GM19452 (cell line): ENCODE results near the gene PLEKHA1.

ENCODE experiments used
- ATAC-seq: cut with Tn5 transposase; IDR thresholded peaks from one replicate; pipeline ENCODE4 v1.9.1; 2021; ENCODE audit not compliant: unreplicated experiment

Gene PLEKHA1

GRCh38 chr10:122375679-122376160, 1.2 kb downstream of the PLEKHA1 start:
- ATAC-seq: no peak

GRCh38 chr10:122376364-122376961, 2.0 kb downstream of the PLEKHA1 start:
- ATAC-seq: no peak

DNA sequence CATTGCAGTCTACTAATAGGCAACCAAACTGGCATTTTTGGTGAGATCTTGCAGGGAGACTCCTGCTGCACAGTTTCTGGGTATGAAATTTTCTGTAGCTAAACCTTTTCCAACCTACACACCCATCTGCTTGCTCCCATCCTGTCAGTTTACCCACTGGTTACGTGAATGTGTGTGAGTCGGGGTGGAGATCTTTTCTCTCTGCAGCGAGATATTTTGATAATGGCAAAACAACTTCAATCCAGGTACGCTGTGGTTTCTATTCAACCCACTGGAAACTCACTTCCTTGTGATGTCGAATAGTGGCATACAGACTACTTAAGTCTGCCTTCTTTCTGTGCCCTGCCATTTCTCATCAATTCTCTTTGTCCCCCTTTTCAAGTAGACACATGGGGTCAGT, 4.5 kb downstream of the PLEKHA1 start:
- ATAC-seq: no peak

DNA sequence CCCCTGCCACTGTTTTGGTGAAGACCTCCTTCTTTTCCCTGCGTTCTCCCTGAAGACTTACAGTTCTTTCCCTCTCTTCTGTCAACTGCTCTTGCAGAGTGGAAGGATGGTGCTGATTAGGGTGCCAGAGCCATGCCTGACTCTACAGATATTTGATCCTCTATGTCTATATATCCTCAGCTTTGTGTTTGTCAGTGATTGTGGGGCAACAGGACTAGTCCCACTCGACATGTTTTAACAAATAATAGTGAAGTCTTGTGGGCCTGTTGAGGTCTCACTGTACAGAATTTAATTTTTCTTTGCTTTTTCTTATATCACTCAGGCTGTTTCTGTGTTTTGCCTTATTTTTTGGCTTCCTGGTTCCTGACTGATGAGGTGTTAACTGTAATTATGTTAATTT, 5.0 kb downstream of the PLEKHA1 start:
- ATAC-seq: no peak

DNA sequence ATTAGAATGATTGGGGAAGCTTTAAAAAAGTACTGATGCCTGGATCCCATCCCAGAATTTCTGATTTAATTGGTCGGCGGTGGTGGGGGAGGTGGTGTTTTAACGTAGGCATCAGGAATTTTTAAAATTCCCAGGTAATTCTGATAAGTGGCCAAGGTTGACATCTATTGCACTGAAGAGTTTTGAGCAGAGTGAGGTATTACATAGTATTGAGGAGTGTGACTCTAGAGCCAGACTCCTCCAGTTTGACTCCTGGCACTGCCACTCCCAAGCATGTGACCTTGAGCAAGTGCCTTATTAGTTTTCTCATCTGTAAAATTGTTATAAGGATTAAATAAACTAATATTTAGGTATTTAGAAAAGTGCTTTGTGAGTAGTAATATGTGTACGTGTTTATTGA, 6.2 kb downstream of the PLEKHA1 start:
- ATAC-seq: no peak

DNA sequence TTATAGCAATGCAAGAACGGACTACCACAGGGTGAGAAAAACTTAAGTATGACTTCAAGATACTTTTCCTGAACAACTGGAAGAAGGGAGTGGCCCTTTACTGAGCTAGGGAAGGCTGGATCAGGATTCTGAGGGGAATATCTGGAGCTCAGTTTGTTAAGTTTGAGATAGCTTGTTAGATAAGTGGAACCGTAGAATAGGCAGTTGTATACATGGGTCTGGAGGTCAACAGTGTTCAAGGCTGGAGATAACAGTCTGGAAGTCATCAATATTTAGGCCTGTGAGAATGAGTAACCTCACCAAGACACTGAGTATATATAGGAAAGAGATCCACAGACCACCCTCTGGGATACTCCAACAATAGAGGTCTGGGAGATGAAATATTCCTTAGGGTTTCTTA, 7.2 kb downstream of the PLEKHA1 start:
- no peak for ATAC-seq

- no peak for ATAC-seq
Observed at GRCh38 chr10:122386514-122386913, 12.0 kb downstream of the PLEKHA1 start.

- no peak for ATAC-seq
Observed at GRCh38 chr10:122387572-122387971, 13.1 kb downstream of the PLEKHA1 start.

DNA sequence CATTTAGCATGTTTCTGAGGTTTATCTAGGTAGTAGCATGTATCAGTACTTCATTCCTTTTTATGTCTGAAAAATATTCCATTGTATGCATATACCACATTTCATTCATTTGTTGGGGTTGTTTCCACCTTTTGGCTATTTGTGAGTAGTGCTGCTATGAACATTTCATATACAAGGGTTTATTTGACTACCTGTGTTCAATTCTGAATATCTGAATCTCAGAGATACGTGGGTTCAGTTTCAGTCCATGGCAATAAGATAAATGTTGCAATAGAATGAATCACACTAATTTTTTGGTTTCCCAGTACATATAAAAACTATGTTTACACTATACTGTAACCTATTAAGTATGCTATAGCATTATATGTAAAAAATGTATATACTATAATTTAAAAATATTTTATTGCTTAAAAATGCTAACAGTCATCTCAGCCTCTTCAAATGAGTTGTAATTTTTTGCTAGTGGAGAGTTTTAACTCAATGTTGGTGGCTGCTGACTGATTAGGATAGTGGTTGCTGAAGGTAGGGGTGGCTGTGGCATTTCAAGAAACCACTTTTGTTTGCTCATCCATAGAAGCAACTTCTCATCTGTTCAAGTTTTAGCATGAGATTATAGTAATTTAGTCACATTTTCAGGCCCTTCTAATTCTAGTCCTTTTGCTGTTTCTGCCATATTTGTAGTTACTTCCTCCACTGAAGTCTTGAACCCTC, 13.9 kb downstream of the PLEKHA1 start:
- no peak for ATAC-seq

DNA sequence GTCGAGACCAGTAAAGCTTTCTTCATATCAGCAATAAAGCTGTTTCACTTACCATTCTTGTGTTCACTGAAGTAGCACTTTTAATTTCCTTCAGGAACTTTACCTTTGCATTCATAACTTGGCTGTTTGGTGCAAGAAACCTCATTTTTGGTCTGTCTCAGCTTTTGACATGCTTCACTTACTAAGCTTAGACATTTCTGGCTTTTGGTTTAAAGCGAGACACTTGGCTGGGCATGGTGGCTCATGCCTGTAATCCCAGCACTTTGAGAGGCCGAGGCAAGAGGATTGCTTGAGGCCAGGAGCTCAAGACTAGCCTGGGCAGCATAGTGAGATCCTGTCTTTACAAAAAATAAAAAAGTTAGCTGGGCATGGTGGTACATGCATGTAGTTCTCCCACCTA, 15.8 kb downstream of the PLEKHA1 start:
- no peak for ATAC-seq

DNA sequence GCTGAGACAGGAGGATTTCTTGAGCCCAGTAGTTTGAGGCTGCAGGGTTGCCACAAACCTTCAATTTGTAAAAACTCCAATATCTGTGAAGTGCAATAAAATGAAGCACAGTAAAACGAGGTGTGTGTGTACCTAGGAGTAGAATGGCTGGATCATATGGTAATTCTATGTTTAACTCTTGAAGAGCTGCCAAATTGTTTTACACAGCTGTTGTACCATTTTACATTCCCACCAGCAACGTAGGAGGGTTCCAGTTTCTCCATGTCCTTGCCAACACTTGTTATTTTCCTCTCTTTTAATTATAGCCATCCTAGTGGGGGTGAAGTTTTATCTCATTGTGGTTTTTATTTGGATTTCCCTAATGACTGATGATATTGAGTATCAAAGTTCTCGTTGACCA, 16.2 kb downstream of the PLEKHA1 start:
- ATAC-seq: no peak

GRCh38 chr10:122391875-122392274, 17.4 kb downstream of the PLEKHA1 start:
- ATAC-seq: no peak

DNA sequence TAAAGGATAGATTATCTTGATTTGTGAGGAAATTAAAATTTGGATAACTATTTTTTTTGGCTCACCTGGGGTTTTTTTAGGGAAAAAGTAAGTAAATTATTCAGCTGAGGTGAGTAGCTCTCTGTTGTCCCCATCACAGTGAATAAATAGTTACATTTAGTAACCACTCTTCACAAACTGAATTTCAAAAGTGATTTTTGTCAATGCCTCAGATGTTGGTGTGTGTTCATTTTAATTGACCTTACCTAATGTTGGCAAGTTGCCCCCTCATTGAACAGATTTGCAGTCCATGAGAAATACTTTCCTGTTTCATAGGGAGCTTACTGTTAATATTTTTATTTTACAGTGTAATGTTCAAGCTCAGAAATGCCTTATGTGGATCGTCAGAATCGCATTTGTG, 18.3 kb downstream of the PLEKHA1 start:
- ATAC-seq: no peak

DNA sequence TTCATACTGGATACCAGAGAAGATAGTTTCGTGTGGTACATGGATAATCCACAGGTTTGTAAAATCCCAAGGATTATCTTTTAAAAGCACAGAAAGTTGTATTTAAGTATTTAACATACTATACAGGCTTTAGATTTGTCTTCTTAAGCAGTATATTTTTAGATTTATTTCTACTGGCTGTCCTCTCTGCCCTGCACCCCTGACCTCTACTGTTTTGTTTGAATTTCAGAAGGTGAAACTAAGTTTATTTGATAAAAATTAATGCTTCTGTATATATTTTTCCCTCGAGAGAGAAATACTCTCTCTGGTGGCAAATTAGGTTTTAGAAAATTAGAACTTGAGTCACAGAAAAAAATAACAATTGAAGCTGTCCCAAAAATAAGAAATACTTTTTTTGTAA, 18.8 kb downstream of the PLEKHA1 start:
- ATAC-seq: no peak

- no peak for ATAC-seq
Observed at GRCh38 chr10:122402548-122403131, 28.1 kb downstream of the PLEKHA1 start.

DNA sequence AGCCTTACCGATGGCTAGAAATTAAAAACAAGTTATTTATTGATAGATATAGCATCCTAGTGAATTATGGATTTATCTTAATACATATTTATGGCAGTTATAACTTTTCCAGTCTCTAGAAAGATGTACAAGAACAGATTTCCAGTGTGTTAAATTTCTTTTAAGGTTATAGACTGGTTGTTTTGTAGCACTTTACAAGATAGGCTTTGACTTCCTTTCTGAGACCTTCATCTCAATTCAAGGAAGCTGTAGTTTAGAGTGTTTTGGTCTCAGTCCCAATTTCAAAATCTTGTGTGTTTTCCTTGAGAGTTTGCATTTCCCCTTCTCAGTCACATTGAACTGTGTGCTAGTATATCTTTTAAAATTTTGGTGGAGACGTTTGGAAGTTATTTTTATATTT, 30.1 kb downstream of the PLEKHA1 start:
- ATAC-seq: no peak

DNA sequence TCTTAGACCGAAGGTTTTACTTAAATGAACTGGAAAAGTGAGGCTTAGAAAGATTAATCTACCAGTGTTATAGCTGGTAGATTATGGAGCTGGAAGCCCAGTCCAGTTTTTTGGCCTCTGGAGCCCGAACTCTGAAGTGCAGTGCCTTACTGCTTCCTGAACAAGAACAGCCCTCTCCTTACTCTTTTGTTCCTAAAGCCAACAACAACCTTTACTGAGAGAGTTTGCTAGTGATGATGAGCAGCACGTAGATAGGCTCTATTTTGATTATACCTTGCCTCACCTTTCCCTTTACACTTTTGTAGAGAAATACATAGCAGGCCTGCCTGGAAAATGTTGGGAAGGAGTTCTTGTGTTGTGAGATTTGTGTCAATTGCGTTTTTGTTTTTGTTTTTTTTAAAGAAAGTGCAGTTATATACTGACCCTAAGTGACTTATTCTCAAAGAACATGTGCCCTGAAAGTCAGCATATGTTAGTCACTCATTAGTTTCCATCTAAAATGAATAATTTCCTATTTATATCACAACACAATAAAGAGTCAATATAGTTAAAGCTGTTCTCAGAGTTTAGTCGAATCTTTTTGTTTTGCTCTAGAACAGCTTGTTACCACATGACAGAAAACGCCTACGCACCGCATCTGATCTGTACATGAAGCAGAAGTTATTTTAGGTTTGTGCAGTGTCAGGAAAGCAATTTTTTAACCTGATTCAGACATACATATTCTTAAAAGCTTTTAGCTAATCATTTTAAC, 33.0 kb downstream of the PLEKHA1 start:
- ATAC-seq: no peak

- ATAC-seq: no peak
Observed at GRCh38 chr10:122413327-122413726, 38.8 kb downstream of the PLEKHA1 start.

DNA sequence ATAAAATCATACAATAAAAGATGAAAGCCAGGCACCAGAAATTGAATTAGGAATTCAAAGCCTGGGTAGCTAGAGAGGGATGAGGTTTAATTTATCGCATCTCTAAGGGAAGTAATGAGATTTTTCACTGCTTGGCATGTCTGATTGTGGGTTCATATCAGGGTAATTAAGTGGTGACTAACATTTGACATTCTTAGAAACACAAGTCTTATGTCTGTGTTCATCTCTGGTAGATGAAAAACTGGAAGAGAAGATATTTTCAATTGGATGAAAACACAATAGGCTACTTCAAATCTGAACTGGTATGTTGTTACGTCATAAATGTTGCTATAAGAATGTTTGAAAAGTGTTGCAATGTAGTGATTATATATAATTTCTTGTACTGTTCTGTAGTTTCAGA, 43.2 kb downstream of the PLEKHA1 start:
- no peak for ATAC-seq

GRCh38 chr10:122419016-122419415, 44.5 kb downstream of the PLEKHA1 start:
- ATAC-seq: no peak

GRCh38 chr10:122419876-122420623, 45.5 kb downstream of the PLEKHA1 start:
- ATAC-seq: no peak
